Liver (tissue), 3 donors: ENCODE measurements around the gene IPO5.

Experiments used
- EGR1 ChIP-seq, 2 donors: IDR thresholded peaks; 2 replicates each; pipeline ENCODE4 v1.6.1; 2016 to 2018; ENCODE audit warnings: antibody characterized with exemption in 2 of 2, low read depth in 2 of 2
- FOXA2 ChIP-seq: IDR thresholded peaks from 2 replicates; pipeline ENCODE4 v1.6.1; 2016; ENCODE audit warnings: antibody characterized with exemption
- GABPA ChIP-seq, 2 donors: IDR thresholded peaks in 1 of 2; conservative IDR thresholded peaks in 1 of 2; 2 replicates each; pipeline ENCODE4 v1.6.1; 2016; ENCODE audit warnings: antibody characterized with exemption in 2 of 2, mild to moderate bottlenecking in 1 of 2, moderate library complexity in 1 of 2
- JUND ChIP-seq, 2 donors: IDR thresholded peaks; 2 replicates each; pipeline ENCODE4 v1.6.1; 2016; ENCODE audit warnings: antibody characterized with exemption in 2 of 2
- RAD21 ChIP-seq, 2 donors: IDR thresholded peaks; 2 replicates each; pipeline ENCODE4 v1.6.1; 2016; ENCODE audit warnings: antibody characterized with exemption in 2 of 2, mild to moderate bottlenecking in 2 of 2
- REST ChIP-seq: IDR thresholded peaks from 2 replicates; pipeline ENCODE4 v1.6.1; 2016; ENCODE audit warnings: antibody characterized with exemption, mild to moderate bottlenecking
- SP1 ChIP-seq: IDR thresholded peaks from 2 replicates; pipeline ENCODE4 v1.6.1; 2018; ENCODE audit warnings: antibody characterized with exemption, mild to moderate bottlenecking
- TAF1 ChIP-seq: conservative IDR thresholded peaks from 2 replicates; pipeline ENCODE4 v1.6.1; 2016; ENCODE audit warnings: antibody characterized with exemption, mild to moderate bottlenecking
- YY1 ChIP-seq: IDR thresholded peaks from 2 replicates; pipeline ENCODE4 v1.6.1; 2016; ENCODE audit warnings: antibody characterized with exemption, mild to moderate bottlenecking
- ZBTB33 ChIP-seq: IDR thresholded peaks from 2 replicates; pipeline ENCODE4 v1.6.1; 2016; ENCODE audit warnings: antibody characterized with exemption
- TF ChIP-seq, protein P1 (sequence below): IDR thresholded peaks from 2 replicates; pipeline ENCODE4 v1.6.1; 2016; ENCODE audit warnings: antibody characterized with exemption
- TF ChIP-seq, protein P2 (sequence below): fragments of 150-350 bp; IDR thresholded peaks from 2 replicates; pipeline ENCODE4 v1.5.1; 2017; ENCODE audit warnings: improper control_type of control experiment, low read depth, low read length; ENCODE audit not compliant: missing input control
- TF ChIP-seq, protein P3 (sequence below): IDR thresholded peaks from 2 replicates; pipeline ENCODE4 v1.6.1; 2016; ENCODE audit warnings: antibody characterized with exemption
- donor health status: healthy.
- donor health status: healthy.

DNA sequence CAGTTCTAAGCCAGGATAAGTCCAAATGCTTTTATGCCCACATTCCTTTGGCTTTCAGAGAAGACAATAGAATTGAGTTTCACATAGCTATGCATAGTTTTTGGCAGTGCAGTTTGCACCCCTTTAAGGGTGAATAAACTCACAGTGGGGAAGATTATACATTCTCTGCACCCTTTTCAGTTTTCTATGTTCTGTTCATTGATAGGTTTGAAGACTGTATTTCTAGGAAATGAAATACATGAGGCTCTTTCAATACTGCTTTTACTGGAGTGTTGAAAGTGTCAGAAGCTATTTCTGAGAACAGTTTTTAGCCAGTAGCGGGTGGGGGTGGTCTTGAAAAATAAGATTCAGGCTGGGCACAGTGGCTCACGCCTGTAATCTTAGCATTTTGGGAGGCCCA, 46.2 kb downstream of the IPO5 start:
- TF ChIP-seq JUND (IDR thresholded peaks at IDR 0.05) (no peak), SP1 (no peak), YY1 (no peak), EGR1 (IDR thresholded peaks at IDR 0.05; ENCODE audit: low read depth in 2 of 2) (no peak), FOXA2 (no peak), GABPA (IDR thresholded peaks at IDR 0.05 in 1 of 2, conservative IDR thresholded peaks at IDR 0.05 in 1 of 2) (no peak), REST (no peak), ZBTB33 (no peak), TAF1 (no peak), RAD21 (IDR thresholded peaks at IDR 0.05) (no peak)
- TF ChIP-seq, protein P1, sequence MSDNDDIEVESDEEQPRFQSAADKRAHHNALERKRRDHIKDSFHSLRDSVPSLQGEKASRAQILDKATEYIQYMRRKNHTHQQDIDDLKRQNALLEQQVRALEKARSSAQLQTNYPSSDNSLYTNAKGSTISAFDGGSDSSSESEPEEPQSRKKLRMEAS = no peak
- TF ChIP-seq, protein P2, sequence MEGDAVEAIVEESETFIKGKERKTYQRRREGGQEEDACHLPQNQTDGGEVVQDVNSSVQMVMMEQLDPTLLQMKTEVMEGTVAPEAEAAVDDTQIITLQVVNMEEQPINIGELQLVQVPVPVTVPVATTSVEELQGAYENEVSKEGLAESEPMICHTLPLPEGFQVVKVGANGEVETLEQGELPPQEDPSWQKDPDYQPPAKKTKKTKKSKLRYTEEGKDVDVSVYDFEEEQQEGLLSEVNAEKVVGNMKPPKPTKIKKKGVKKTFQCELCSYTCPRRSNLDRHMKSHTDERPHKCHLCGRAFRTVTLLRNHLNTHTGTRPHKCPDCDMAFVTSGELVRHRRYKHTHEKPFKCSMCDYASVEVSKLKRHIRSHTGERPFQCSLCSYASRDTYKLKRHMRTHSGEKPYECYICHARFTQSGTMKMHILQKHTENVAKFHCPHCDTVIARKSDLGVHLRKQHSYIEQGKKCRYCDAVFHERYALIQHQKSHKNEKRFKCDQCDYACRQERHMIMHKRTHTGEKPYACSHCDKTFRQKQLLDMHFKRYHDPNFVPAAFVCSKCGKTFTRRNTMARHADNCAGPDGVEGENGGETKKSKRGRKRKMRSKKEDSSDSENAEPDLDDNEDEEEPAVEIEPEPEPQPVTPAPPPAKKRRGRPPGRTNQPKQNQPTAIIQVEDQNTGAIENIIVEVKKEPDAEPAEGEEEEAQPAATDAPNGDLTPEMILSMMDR = no peak
- TF ChIP-seq, protein P3, sequence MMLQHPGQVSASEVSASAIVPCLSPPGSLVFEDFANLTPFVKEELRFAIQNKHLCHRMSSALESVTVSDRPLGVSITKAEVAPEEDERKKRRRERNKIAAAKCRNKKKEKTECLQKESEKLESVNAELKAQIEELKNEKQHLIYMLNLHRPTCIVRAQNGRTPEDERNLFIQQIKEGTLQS = no peak
